ENCODE results near the gene SAMD10.
A peak's percentile ranks its signal among the peaks of the same experiment; 100 is the strongest.
"Not testable (repeated sequence)": the region's sequence is repeated elsewhere in the genome, so short reads cannot be mapped to it uniquely, and the experiment has no call there.

Gene SAMD10

DNA sequence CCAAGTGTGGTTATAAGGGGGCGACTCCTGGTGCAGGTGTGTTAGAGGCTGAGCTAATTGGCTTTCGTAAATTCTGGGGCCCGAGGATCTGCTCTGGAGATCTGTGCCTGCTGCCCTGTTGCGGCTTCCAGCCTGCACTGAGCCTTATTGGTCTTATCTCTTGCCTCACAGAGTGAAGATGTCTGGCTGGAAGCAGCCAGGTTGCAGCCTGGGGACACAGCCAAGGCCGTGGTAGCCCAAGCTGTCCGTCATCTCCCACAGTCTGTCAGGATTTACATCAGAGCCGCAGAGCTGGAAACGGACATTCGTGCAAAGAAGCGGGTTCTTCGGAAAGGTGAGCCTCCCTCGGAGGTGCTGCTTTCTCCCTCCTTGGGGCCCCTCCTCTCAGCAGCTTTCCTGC is 21.5 kb upstream of the SAMD10 start:
- DNase-seq = no peak

- DNase-seq = no peak
Observed at GRCh38 chr20:63982937-63983336, 3.5 kb upstream of the SAMD10 start.

- DNase-seq = peak; percentile 88 to 97 (median 90)
Observed at GRCh38 chr20:63980806-63981728, 1.6 kb upstream of the SAMD10 start, which contains the start of gene PRPF6. TSS of gene PRPF6 (plus strand) at chr20:63981132. CDS start at chr20:63981246, 114 bp downstream.

DNA sequence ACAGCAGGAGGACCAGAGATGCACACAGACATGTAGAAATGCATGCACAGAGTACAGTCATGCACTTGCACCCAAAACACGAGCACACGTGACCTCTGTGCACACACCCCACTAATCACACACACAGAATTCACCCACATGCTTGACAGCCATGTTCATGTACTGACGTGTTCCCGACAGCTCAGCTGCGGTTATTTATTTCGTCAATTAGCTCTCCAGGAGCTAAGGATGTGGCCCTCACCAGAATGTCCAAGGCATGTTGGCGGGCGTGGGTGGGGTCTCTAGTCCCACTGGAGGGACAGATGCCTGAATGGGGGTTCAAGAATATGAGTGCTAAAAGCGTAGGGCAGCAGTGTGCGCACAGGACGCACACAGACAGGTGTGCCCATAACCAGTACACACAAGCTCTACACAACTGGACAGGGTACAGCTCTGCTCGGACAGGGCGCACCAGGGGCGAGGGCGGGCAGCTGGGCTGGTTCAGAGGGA is 919 bp upstream of the SAMD10 start:
- DNase-seq = no peak

GRCh38 chr20:63979229-63979556 is 249 bp downstream of the SAMD10 start:
- no peak for DNase-seq

- DNase-seq = peak in 1 of 4 experiments; percentile 27
Observed at GRCh38 chr20:63978319-63979228, 868 bp downstream of the SAMD10 start.

- DNase-seq = peak in 1 of 4 experiments; percentile 41
Observed at GRCh38 chr20:63977739-63978276, 1.6 kb downstream of the SAMD10 start.

DNA sequence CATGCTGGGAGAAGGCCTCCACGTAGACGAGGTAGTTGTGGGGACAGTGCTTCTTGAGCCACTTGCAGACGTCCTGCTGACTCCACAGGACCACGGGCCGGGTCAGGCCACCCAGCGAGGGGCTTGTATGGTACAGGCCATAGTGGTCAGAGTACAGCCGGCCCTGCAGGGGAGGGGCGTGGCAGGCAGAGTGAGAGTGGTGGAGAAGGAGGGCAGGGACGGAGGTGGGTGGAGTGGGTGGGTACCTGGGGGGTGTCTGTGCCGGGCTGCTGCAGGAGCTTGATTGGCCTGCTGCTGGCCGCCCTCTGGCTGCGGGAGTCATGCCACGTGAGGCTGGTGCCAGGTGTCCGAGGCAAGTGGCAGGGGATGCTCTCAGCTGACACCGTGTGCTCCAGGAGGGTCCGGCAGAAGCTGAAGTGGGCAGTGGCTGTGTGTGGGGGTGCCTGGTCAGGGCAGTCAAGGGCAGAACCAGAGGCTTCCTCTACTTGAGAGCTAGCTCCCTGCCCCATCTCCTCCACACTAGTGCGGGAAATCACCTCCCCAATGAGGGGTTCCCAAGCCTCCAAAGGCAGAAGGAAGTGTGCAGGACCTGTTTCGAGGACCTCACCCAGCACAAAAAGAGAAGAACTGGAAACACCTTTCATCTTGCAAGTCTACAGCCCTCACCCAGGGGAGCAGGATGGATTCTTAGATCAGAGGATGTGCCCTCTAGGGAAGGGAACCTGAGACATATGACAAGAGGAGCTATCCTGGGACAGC is 2.3 kb downstream of the SAMD10 start:
- no peak for DNase-seq

- not testable (repeated sequence) for DNase-seq
Observed at GRCh38 chr20:63976511-63976910, 2.9 kb downstream of the SAMD10 start.

GRCh38 chr20:63974402-63975200 is 4.8 kb downstream of the SAMD10 start:
- no peak for DNase-seq

DNA sequence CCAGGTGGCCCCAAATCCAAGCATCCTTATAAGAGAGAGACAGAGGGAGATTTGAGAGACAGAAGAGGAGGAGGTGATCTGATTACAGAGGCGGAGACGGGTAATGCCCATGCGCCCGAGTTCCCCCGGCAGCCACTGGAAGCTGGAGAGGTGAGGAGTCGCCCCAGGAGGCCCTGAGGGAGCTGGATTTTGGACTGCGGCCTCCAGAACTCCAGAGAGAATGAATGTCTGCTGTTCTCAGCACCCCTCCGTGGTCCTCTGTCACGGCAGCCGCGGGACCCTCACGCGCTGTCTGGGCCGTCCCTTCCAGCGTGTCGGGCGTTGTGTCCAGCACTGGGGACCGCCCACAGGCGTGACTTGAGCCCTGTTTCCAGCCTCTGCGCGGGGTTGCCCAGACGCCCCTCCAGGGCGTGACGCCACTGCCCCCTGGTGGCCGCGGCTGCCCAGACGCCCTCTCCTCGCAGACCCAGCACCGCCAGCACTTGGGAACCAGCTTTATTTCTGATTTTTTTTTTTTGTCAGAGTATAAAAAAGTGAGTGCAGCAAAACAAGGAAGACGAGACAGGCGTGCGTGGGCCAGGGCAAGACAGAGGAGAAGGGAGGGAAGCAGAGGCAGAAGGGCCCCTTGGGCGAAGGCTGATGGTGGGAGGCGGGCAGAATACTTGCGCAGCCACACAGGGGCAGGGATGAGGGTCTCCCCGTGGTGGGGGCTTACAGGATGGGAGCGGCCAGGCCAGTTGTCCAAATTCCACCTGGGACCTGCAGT is 5.6 kb downstream of the SAMD10 start:
- peak; percentile 67 to 77 (median 73) for DNase-seq

GRCh38 chr20:63973160-63973479 is 6.3 kb downstream of the SAMD10 start:
- no peak for DNase-seq

- no peak for DNase-seq
Observed at GRCh38 chr20:63972312-63973159, 6.9 kb downstream of the SAMD10 start.

DNA sequence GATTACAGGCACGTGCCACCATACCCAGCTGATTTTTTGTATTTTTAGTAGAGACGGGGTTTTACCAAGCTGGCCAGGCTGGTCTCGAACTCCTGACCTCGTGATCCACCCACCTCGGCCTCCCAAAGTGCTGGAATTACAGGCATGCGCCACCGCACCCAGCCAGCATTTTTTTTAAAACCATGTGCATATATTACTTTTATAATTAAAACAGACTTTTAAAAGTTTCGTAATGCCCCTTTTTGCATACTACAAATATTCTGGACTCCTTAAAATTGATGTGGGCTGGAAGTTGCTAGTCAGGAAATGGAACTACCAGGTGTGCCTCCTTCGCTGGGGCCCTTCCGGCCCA is 7.5 kb downstream of the SAMD10 start:
- not testable (repeated sequence) for DNase-seq

- DNase-seq = no peak
Observed at GRCh38 chr20:63970714-63971431, 8.6 kb downstream of the SAMD10 start.

DNA sequence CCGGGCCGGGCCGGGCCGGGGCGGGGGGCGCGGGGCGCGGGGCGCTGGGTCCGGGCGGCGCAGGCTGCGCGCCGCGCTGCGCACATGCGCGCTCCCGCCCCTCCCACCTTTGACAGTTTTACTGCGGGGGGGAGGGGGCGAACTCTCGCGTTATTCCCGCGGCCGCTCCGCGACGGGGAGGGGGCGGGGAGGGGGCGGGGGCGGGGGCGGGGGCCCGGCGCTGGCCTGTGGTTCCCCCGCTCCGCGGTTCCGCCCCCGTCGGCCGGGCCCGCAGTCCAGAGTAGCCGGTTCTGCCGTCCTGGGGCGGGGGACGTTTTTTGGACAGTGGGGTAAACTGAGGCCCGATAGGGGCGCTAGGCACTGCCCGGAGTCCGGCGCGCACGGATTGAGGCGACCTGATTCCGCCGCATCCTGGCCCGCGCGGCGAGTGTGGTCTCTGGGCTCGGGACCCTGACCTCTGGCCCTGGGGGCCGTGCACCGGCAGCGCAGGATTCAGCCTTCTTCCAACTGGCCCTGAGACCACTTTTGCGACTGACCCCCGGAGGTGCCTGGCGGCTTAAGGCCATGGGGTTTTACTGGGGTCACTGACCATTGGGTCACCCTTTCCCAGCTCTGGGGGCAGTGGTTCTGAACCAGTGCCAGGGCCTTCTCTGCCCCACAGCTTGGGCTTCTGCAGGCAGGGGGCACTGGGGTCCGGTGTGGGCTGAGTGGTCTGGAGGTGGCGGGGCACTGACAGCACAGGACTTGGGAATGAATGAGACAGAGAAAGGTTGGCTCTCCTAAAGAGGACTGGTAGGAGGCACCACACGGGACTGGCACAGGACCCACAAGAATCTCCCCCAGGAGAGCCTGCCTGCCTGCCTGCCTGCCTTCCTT is 9.4 kb downstream of the SAMD10 start, which contains the start of gene ZNF512B:
Gene ZNF512B (minus strand): TSS at position 93 of the 876 bp plus-strand sequence. CDS start 1,980 bp downstream, outside the sequence.
- DNase-seq = peak in 2 of 4 experiments; percentile 29 to 35

GRCh38 chr20:63968928-63969760 is 10.3 kb downstream of the SAMD10 start:
- DNase-seq = peak in 1 of 4 experiments; percentile 28
